Measurements from ENCODE around the gene MTMR12.

Gene MTMR12

DNA sequence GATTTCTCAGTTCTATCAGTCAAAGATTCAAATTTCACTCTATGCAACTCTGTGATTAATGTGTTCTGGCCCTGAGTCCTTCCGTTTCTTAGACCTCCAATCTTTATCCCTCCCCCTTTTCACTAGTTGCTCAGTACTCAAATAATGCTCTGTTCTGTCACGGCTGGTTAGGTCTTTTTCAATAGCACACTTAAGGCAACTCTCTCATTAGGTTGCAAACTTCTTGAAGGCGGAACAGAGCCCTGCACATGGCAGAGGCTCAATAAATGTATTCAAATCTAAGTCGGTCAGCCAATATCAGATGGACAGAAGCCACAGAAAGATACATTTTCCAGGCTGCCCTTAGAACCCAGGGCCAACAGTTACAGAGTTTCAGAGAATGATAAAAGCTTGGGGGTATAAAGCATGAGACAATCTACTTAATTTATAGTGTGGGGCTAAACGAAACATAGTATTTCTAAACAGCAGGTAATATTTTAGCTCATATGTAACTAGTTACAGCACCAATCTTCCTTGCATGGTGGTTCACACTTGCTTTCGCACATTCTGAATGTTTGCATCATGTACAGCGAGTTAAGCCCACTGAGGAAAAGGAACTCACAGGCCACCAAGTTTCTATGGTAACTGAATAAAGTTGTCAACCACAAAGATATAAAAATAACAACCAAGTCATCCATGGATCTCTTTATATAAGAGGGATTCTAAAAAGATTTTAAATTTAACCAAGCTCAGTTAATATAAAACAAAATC lies 71.5 kb downstream of the MTMR12 start:
- peaks cover 48% of the 10 kb centered on the region for H3K36me3 ChIP-seq (replicated peaks)
- no peaks in the 10 kb centered on the region for H3K27me3 ChIP-seq (ENCODE audit: low read depth)
- no peak overlapping the region for H3K4me3 ChIP-seq
- H3K4me1 ChIP-seq, result no peaks in the 10 kb centered on the region
- in situ Hi-C loops (cut with MboI; ENCODE audit: low sequenced_read_pairs), result loop anchor here (25.0 kb wide), 1 partner anchor 371 kb away; no protein-coding TSS in a partner anchor
- H3K9me3 ChIP-seq, result no peaks in the 10 kb centered on the region; the same call in 1 of the 2 replicates
- DNase-seq (ENCODE audit: low spot score in 2 of 2), result no peak

DNA sequence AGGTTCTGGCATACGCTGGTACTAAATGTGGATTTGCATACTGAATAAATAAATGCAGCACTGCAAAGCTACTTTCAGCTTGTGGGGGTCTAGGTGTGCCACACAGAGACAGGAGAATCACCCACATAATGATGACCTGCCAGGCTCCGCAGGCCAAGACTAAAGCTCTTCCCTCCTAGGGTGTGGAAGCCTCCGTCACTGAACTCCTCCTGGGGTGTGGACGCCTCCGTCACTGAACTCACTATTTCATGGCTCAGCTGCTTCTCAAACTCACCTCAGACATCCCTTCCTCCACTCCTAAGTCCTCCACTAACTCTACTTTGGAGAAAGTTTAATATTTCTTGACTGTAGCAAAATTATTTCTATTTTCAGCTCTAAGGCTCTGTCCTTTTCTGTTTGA lies 73.4 kb downstream of the MTMR12 start:
- Histone ChIP-seq H3K4me1 (no peaks in the 10 kb centered on the region), H3K36me3 (replicated peaks) (peaks cover 56% of the 10 kb centered on the region), H3K27me3 (ENCODE audit: low read depth) (no peaks in the 10 kb centered on the region), H3K9me3 (no peaks in the 10 kb centered on the region; the same call in 1 of the 2 replicates), H3K4me3 (no peak overlapping the region)
- in situ Hi-C loops (cut with MboI; ENCODE audit: low sequenced_read_pairs), result loop anchor here (25.0 kb wide), 1 partner anchor 373 kb away; no protein-coding TSS in a partner anchor
- no peak for DNase-seq (ENCODE audit: low spot score in 2 of 2)

DNA sequence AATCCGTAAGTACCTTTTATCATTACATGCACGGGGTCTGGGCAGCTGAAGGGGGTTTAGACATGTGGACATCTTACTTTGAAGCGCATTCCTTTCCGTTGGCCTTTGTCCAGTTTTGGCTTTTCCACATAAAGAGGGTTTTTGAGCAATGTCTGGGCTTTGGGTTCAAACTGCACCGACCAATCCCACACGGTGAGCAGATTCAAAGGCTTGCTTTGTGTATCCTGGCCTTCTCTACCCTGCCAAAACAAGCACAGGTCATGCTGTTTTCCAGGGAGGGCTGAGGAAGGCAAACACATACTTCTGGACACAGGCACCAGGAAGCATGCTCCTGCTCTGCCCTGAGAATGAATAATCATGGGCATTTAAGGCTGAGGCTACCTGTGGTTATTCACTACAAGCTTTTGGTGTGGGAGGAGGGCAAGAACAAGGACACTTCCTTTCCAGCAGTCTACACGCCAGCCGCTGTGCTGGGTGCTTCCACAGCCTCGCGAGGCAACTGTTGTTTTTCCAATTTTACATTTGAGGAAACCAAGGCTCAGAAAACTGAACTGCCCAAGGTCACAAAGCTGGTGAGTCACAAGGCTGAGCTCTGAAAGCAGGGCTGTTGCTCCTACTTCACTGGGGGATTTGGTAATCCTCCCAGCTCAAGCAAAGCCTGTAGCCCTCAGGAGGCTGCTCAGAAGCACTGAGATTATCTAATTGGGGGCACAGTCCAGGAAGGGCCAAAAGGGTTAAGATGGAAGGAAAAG lies 78.9 kb downstream of the MTMR12 start:
- no peak for DNase-seq (ENCODE audit: low spot score in 2 of 2)
- no peaks in the 10 kb centered on the region for H3K4me1 ChIP-seq

DNA sequence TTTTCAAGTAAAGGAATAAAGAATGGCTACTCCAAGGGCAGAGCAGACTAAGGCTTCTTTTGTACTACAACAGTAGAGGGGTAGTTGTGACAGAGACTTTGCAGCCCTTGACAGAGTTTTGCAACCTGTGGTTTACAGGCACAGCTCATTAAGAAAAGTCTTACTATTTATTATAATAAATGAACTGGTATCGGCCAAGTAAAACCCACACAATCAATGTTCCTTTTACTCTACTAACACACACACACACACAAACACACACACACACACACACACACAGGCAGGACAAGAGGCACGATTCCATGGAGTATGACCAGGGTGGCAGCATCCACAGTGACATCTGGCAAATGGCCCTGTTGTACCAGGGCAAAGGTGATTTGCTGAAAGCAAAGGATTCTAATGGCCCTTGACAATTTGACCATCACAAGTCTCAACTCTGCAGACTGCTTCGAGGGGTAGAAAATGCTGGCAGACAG lies 79.5 kb downstream of the MTMR12 start:
- no peak for DNase-seq (ENCODE audit: low spot score in 2 of 2)
- in situ Hi-C loops (cut with MboI; ENCODE audit: low sequenced_read_pairs), result loop anchor here (25.0 kb wide), 1 partner anchor 379 kb away; no protein-coding TSS in a partner anchor
- H3K9me3 ChIP-seq, result no peaks in the 10 kb centered on the region
- H3K36me3 ChIP-seq (replicated peaks), result peaks cover 28% of the 10 kb centered on the region
- H3K4me3 ChIP-seq, result no peak overlapping the region
- H3K27me3 ChIP-seq (ENCODE audit: low read depth), result no peaks in the 10 kb centered on the region
- no peaks in the 10 kb centered on the region for H3K4me1 ChIP-seq

More for the DNA sequence above, 78.9 kb downstream of the MTMR12 start:
- no peaks in the 10 kb centered on the region for H3K27me3 ChIP-seq (ENCODE audit: low read depth)
- no peak overlapping the region for H3K4me3 ChIP-seq
- H3K36me3 ChIP-seq (replicated peaks), result peaks cover 34% of the 10 kb centered on the region
- no peaks in the 10 kb centered on the region for H3K9me3 ChIP-seq
- in situ Hi-C loops (cut with MboI; ENCODE audit: low sequenced_read_pairs), result loop anchor here (25.0 kb wide), 1 partner anchor 378 kb away; no protein-coding TSS in a partner anchor

DNA sequence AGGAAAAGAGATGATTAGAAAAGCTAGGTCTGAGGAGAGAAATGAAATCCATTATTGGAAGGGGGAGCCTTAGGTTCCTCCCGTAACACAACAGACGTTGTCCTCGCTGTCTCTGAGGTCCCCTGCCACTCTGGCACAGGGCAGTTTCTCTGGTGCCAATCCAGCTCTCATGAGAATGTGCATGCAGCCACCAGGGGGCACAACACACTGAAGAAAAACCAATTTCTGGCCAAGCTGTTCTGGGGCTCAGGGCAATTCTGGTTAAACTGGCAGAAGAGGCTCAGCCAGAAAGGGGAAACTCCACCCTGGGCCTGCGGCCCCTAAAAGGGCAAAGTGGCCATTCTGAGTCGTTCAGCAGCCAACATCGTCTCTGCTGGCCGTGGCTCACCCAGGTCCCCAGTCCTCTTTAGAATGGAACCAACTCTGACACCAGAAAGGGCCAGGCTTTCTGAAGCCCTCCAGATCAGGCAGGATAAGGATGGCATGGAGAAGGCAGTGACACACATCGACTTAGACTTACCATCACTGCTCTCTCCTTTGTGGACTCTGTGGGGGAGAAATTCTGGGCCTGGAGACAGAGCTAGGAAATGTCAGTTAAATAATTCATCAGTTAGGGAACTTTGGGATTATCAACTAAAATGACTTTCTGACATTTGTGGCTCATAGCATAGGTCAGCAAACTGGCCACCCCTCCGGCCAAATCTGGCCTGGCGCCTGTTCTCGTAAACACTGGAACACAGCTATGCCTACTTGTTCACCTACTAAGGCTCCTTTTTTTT lies 80.1 kb downstream of the MTMR12 start:
- H3K4me3 ChIP-seq, result no peak overlapping the region
- H3K27me3 ChIP-seq (ENCODE audit: low read depth), result no peaks in the 10 kb centered on the region
- peaks cover 26% of the 10 kb centered on the region for H3K36me3 ChIP-seq (replicated peaks)
- in situ Hi-C loops (cut with MboI; ENCODE audit: low sequenced_read_pairs), result loop anchor here (25.0 kb wide), 1 partner anchor 380 kb away; no protein-coding TSS in a partner anchor
- H3K4me1 ChIP-seq, result no peaks in the 10 kb centered on the region
- H3K9me3 ChIP-seq, result no peaks in the 10 kb centered on the region
- DNase-seq (ENCODE audit: low spot score in 2 of 2), result peak; percentile 38 to 79

DNA sequence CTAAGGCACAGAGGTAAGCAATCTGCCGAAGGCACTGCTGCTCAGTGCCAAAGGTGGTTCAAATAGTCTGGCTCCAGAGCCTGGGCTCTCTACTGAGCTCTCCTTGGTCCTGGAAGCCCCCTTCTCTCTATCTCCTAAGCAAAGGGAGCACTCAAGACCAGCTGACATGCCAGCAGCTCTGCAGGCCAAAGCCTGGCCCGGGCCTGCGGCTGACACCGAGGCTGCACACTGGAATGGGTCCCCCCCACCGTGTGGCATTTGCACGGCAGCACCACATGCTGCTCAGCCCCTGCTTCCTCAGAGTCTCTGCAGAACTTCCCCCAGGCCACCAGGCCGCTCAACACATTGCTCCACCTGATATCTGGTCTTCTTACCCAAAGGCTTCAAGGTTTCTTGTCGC lies 80.8 kb downstream of the MTMR12 start:
- Histone ChIP-seq H3K9me3 (no peaks in the 10 kb centered on the region), H3K36me3 (replicated peaks) (peaks cover 21% of the 10 kb centered on the region), H3K4me3 (no peak overlapping the region), H3K27me3 (ENCODE audit: low read depth) (no peaks in the 10 kb centered on the region), H3K4me1 (no peaks in the 10 kb centered on the region)
- in situ Hi-C loops (cut with MboI; ENCODE audit: low sequenced_read_pairs), result loop anchor here (25.0 kb wide), 1 partner anchor 380 kb away; no protein-coding TSS in a partner anchor
- no peak for DNase-seq (ENCODE audit: low spot score in 2 of 2)

DNA sequence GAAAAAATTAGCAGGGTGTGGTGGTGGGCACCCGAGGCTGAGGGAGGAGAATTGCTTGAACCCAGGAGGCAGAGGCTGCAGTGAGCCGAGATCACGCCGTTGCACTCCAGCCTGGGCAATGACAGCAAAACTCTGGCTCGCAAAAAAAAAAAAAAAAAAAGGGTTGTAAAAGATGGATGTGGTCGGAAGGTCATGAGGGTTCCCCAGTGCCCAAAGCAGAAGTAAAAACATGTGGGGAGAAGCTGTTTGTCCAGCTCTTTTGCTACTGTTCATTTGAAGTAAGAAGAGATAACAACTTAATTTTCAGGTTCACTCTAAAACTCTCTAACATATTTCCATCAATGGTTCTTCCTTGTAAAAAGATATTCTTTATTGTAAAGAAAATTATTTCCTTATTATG lies 81.5 kb downstream of the MTMR12 start:
- DNase-seq (ENCODE audit: low spot score in 2 of 2), result no peak
- in situ Hi-C loops (cut with MboI; ENCODE audit: low sequenced_read_pairs), result loop anchor here (25.0 kb wide), 1 partner anchor 381 kb away; no protein-coding TSS in a partner anchor
- Histone ChIP-seq H3K9me3 (no peaks in the 10 kb centered on the region), H3K36me3 (replicated peaks) (peaks cover 14% of the 10 kb centered on the region), H3K4me3 (no peak overlapping the region), H3K27me3 (ENCODE audit: low read depth) (no peaks in the 10 kb centered on the region), H3K4me1 (no peaks in the 10 kb centered on the region)

DNA sequence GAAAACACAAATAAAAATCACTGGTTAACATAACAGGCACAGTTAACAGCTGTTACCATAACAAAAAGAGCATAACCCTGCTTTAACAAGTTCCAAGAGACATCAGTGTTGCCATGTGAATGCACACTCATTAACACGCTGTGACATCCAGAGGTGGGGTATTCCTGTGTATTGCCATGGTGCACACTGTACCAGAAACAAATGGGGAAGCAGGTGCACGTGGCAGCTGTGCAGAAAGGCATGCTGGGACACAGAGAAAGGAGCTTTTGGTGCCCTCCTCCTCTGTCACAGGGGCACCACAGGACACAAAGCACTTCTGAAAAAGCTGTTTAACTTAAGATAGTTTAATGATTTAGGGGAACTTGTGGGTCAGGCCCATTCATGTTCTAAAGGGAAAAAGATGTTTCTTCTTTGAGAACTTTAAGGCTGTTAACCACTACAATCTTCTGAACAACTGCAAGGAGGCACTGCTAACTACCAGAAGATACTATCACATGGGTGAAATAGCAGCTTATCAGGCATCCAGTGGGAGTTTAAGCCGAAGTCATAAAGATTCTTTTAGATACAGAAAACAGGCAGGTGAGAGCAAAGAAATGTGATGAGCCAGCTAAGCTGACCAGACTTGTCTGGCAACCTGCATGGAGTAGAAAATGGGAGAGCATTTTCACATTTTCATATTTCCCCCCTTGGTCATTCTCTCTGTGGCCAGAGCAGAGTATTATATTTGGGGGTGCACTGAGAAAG lies 82.2 kb downstream of the MTMR12 start:
- no peaks in the 10 kb centered on the region for H3K4me1 ChIP-seq
- peaks cover 9% of the 10 kb centered on the region for H3K36me3 ChIP-seq (replicated peaks)
- no peak overlapping the region for H3K4me3 ChIP-seq
- no peaks in the 10 kb centered on the region for H3K27me3 ChIP-seq (ENCODE audit: low read depth)
- in situ Hi-C loops (cut with MboI; ENCODE audit: low sequenced_read_pairs), result loop anchor here (25.0 kb wide), 1 partner anchor 382 kb away; no protein-coding TSS in a partner anchor
- H3K9me3 ChIP-seq, result no peaks in the 10 kb centered on the region
- DNase-seq (ENCODE audit: low spot score in 2 of 2), result no peak

DNA sequence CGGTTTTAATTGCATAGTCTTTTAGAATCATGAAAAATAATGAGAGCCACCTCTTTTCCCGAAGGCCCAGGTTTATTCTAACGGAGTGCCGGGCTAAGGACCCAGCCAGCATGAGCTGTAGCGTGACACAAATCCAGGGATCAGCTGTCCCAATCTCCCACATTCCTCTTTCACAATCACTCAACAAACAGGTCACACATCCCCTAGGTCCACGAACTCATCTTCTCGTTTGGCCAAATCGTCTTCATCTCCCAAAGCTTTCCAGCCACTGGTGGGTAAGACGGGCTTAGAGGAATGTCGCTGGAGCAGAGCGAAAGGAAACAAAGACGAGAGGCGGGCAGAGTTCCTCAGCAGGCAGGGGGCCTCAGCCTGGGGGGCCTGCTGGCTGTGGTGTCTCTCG lies 83.2 kb downstream of the MTMR12 start:
- Histone ChIP-seq H3K4me3 (no peak overlapping the region), H3K4me1 (no peaks in the 10 kb centered on the region), H3K9me3 (no peaks in the 10 kb centered on the region), H3K36me3 (replicated peaks) (peaks cover 3% of the 10 kb centered on the region), H3K27me3 (ENCODE audit: low read depth) (no peaks in the 10 kb centered on the region)
- DNase-seq (ENCODE audit: low spot score in 2 of 2), result no peak
- in situ Hi-C loops (cut with MboI; ENCODE audit: low sequenced_read_pairs), result loop anchor here (25.0 kb wide), 1 partner anchor 383 kb away; no protein-coding TSS in a partner anchor

DNA sequence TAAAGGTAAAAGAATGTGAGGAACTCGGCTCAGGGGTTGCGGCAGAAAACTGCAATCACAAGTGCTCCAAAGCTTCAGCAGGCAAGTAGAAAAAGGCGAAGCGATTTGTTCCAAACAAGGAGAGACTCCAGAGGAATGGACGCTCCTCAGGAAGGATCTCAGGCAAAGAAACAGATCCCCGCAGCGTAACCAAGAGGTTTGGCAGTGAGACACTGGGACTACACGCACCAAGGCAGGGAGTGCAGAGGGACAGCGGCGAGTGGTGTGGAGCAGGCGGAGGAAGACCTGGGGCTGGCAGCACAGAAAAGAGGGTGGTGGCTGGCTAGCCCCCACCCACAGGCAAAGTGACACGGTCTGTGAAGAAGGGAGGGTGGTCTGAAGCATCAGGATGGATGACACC lies 83.9 kb downstream of the MTMR12 start:
- in situ Hi-C loops (cut with MboI; ENCODE audit: low sequenced_read_pairs), result loop anchor here (25.0 kb wide), 1 partner anchor 383 kb away; no protein-coding TSS in a partner anchor
- DNase-seq (ENCODE audit: low spot score in 2 of 2), result no peak

DNA sequence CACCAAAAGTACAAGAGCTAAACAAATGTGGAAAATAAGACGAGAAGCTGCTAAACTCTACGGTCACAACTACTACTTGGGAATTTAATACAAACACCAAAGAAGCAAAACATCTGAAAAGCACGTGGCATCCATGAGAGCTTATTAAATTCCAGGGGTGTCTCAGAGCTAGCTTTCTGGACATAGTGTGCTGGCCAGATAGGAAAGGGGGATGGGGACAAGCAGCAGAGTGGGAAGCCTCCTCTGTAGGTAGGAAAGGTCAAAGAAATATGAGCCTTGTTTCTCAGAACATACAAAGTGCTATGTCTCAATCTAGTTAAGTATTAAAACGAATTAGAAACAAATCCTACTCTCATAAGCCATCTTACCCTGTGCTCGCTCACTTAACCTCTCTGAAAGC lies 87.3 kb downstream of the MTMR12 start:
- DNase-seq (ENCODE audit: low spot score in 2 of 2), result no peak
- in situ Hi-C loops (cut with MboI; ENCODE audit: low sequenced_read_pairs), result loop anchor here (25.0 kb wide), 1 partner anchor 387 kb away; no protein-coding TSS in a partner anchor
- Histone ChIP-seq H3K27me3 (ENCODE audit: low read depth) (no peaks in the 10 kb centered on the region), H3K9me3 (no peaks in the 10 kb centered on the region), H3K4me1 (peaks cover 13% of the 10 kb centered on the region), H3K4me3 (no peak overlapping the region), H3K36me3 (replicated peaks) (no peaks in the 10 kb centered on the region; the same call in 1 of the 2 replicates)

More for the DNA sequence above, 83.9 kb downstream of the MTMR12 start:
- Histone ChIP-seq H3K27me3 (ENCODE audit: low read depth) (no peaks in the 10 kb centered on the region), H3K9me3 (no peaks in the 10 kb centered on the region), H3K4me3 (no peak overlapping the region), H3K4me1 (peaks cover 5% of the 10 kb centered on the region), H3K36me3 (replicated peaks) (no peaks in the 10 kb centered on the region; the same call in 1 of the 2 replicates)

DNA sequence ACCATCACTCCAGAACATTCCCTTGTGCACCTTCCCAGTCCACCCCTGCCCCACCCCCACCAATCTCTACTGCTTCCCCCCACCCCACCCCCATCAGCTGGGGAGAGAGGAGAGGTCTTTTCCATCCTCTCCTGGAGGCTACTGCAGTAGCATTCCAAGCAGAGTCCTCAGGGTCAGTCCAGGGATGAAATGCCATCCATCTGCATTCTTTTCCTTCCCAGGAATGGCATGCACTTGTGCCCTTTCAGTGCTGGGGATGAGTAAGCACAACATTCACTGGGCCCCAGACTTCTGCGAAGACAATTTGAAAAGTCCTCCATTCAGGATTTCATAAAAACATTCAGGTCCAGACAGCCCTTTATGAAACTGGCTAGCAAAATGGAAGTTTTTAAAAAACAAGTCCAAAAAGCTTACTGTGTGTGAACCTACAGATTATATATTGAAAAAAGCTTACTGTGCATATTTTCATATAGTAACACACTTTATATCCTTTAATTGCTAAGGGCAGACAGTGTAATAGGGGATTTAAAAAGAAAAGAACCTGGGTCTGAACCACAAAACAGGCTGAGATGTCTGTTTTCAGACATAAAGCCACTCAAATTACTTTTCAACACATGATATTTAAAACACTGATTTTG lies 88.6 kb downstream of the MTMR12 start:
- H3K9me3 ChIP-seq, result no peaks in the 10 kb centered on the region
- H3K36me3 ChIP-seq (replicated peaks), result no peaks in the 10 kb centered on the region; the same call in 1 of the 2 replicates
- DNase-seq (ENCODE audit: low spot score in 2 of 2), result peak in 1 of 2 experiments; percentile 27
- H3K27me3 ChIP-seq (ENCODE audit: low read depth), result no peaks in the 10 kb centered on the region
- in situ Hi-C loops (cut with MboI; ENCODE audit: low sequenced_read_pairs), result no loop called here
- no peak overlapping the region for H3K4me3 ChIP-seq
- H3K4me1 ChIP-seq, result peaks cover 13% of the 10 kb centered on the region

All from HAP-1 (cell line).